Activated B cell treated with CpG ODN at 0.5 μM for 24 hours (primary cell): ENCODE results near the gene NCK2. TPM values are rescaled to one million over a fixed set of nuclear protein-coding genes. Genes with fewer than 3 reads are reported as not detected.
"Not testable (repeated sequence)": the region's sequence is repeated elsewhere in the genome, so short reads cannot be mapped to it uniquely, and the experiment has no call there.

Experiments used
- ATAC-seq: fragments of 200-7000 bp; cut with Tn5 transposase; one replicate; pipeline ENCODE4 v1.10.0; 2021; ENCODE audit warnings: low read depth, mild to moderate bottlenecking, moderate library complexity
- CTCF ChIA-PET: fragments of 350-600 bp; sonication (Branson Sonifier 250); formaldehyde crosslinking; loops from one replicate; lab custom pipeline; 2021; ENCODE audit warnings: antibody characterized with exemption; lab: Charles Lee
- POLR2A ChIA-PET: fragments of 350-600 bp; sonication (Branson Sonifier 250); formaldehyde crosslinking; loops from one replicate; lab custom pipeline; 2021; ENCODE audit warnings: antibody characterized with exemption; lab: Charles Lee
- DNase-seq: peaks from one replicate; pipeline ENCODE4 v3.0.0; 2022
- H3K27ac Mint-ChIP-seq: one replicate; pipeline ENCODE4 v1.8.0; 2020; ENCODE audit warnings: mixed read lengths
- H3K27me3 Mint-ChIP-seq: one replicate; pipeline ENCODE4 v1.8.0; 2021; ENCODE audit warnings: mixed read lengths
- H3K36me3 Mint-ChIP-seq: one replicate; pipeline ENCODE4 v1.8.0; 2021; ENCODE audit warnings: low read depth, mixed read lengths
- H3K4me1 Mint-ChIP-seq: one replicate; pipeline ENCODE4 v1.8.0; 2021; ENCODE audit warnings: mixed read lengths
- H3K4me3 Mint-ChIP-seq: one replicate; pipeline ENCODE4 v1.8.0; 2020; ENCODE audit warnings: mild to moderate bottlenecking, mixed read lengths
- H3K9me3 Mint-ChIP-seq: one replicate; pipeline ENCODE4 v1.8.0; 2020; ENCODE audit warnings: mixed read lengths
- intact Hi-C: fragments of 100-400 bp; cut with micrococcal nuclease; formaldehyde crosslinking; loops from one replicate; pipeline ENCODE4 v1.15.1; 2024
- total RNA-seq: library from RNA; stranded (reverse); gene quantifications from 2 replicates; pipeline ENCODE4 v1.2.3, GENCODE V29; 2022
- TF ChIP-seq, protein P1 (sequence below): fragments of 200-600 bp; IDR thresholded peaks from one replicate; pipeline ENCODE4 v1.8.0; 2022; ENCODE audit warnings: antibody characterized with exemption, mild to moderate bottlenecking

The NCK2 gene
- total RNA-seq, 1 donor from 2014 or later: 53.4 TPM

- H3K36me3 Mint-ChIP-seq: peaks cover 52% of the 10 kb centered on the region
- ChIA-PET CTCF (no interaction called here), POLR2A (interaction anchor here (1.0 to 1.4 kb wide), 3 partner anchors 14 to 30 kb away, joined by 3 to 6 read pairs (median 5); no protein-coding TSS in a partner anchor)
- TF ChIP-seq, protein P1, sequence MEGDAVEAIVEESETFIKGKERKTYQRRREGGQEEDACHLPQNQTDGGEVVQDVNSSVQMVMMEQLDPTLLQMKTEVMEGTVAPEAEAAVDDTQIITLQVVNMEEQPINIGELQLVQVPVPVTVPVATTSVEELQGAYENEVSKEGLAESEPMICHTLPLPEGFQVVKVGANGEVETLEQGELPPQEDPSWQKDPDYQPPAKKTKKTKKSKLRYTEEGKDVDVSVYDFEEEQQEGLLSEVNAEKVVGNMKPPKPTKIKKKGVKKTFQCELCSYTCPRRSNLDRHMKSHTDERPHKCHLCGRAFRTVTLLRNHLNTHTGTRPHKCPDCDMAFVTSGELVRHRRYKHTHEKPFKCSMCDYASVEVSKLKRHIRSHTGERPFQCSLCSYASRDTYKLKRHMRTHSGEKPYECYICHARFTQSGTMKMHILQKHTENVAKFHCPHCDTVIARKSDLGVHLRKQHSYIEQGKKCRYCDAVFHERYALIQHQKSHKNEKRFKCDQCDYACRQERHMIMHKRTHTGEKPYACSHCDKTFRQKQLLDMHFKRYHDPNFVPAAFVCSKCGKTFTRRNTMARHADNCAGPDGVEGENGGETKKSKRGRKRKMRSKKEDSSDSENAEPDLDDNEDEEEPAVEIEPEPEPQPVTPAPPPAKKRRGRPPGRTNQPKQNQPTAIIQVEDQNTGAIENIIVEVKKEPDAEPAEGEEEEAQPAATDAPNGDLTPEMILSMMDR: no peak
- H3K9me3 Mint-ChIP-seq: no peaks in the 10 kb centered on the region
- peak overlapping the region; percentile 70 for H3K27ac Mint-ChIP-seq
- no peaks in the 10 kb centered on the region for H3K27me3 Mint-ChIP-seq
- DNase-seq (no peak), ATAC-seq (peak; percentile 47)
- intact Hi-C loops: loop anchor here (2.0 kb wide), 1 partner anchor 15 kb away; no protein-coding TSS in a partner anchor
- peaks cover 69% of the 10 kb centered on the region for H3K4me1 Mint-ChIP-seq
- H3K4me3 Mint-ChIP-seq: peak overlapping the region; percentile 8
Observed at GRCh38 chr2:105769504-105769903, 24.8 kb downstream of the NCK2 start.

- TF ChIP-seq, protein P1: no peak
- H3K9me3 Mint-ChIP-seq: no peaks in the 10 kb centered on the region
- H3K4me3 Mint-ChIP-seq: no peak overlapping the region
- DNase-seq (no peak), ATAC-seq (no peak)
- ChIA-PET CTCF (no interaction called here), POLR2A (no interaction called here)
- H3K4me1 Mint-ChIP-seq: peaks cover 71% of the 10 kb centered on the region
- intact Hi-C loops: loop anchor here (10.0 kb wide), 1 partner anchor 425 kb away; the partner anchor contains the start of gene UXS1
- peaks cover 47% of the 10 kb centered on the region for H3K36me3 Mint-ChIP-seq
- H3K27ac Mint-ChIP-seq: peak overlapping the region; percentile 59
- no peaks in the 10 kb centered on the region for H3K27me3 Mint-ChIP-seq
Observed at GRCh38 chr2:105770149-105770548, 25.4 kb downstream of the NCK2 start.

GRCh38 chr2:105771291-105771690, 26.6 kb downstream of the NCK2 start:
- Mint-ChIP-seq H3K4me1 (peaks cover 77% of the 10 kb centered on the region), H3K36me3 (peaks cover 37% of the 10 kb centered on the region)
- CTCF ChIA-PET: interaction anchor here (0.7 kb wide), 1 partner anchor 17 kb away, joined by 3 read pairs; no protein-coding TSS in a partner anchor
- ATAC-seq, H3K27me3 Mint-ChIP-seq, H3K9me3 Mint-ChIP-seq, H3K27ac Mint-ChIP-seq, DNase-seq, H3K4me3 Mint-ChIP-seq: not testable (repeated sequence)
- POLR2A ChIA-PET: interaction anchor here (1.2 to 1.6 kb wide), 2 partner anchors 16 to 24 kb away, joined by 3 to 10 read pairs; no protein-coding TSS in a partner anchor
- intact Hi-C loops: loop anchor here (10.0 kb wide), 1 partner anchor 424 kb away; the partner anchor contains the start of gene UXS1

GRCh38 chr2:105771836-105772235, 27.1 kb downstream of the NCK2 start:
- peak overlapping the region; percentile 93 for H3K27ac Mint-ChIP-seq
- TF ChIP-seq, protein P1: no peak
- ChIA-PET CTCF (interaction anchor here (0.7 kb wide), 1 partner anchor 16 kb away, joined by 3 read pairs; no protein-coding TSS in a partner anchor), POLR2A (interaction anchor here (0.9 to 1.6 kb wide), 2 partner anchors 16 to 26 kb away, joined by 3 to 10 read pairs; no protein-coding TSS in a partner anchor)
- ATAC-seq (no peak), DNase-seq (no peak)
- no peak overlapping the region for H3K4me3 Mint-ChIP-seq
- peaks cover 79% of the 10 kb centered on the region for H3K4me1 Mint-ChIP-seq
- H3K36me3 Mint-ChIP-seq: peaks cover 33% of the 10 kb centered on the region
- H3K27me3 Mint-ChIP-seq: no peaks in the 10 kb centered on the region
- H3K9me3 Mint-ChIP-seq: no peaks in the 10 kb centered on the region
- intact Hi-C loops: loop anchor here (10.0 kb wide), 1 partner anchor 423 kb away; the partner anchor contains the start of gene UXS1

DNA sequence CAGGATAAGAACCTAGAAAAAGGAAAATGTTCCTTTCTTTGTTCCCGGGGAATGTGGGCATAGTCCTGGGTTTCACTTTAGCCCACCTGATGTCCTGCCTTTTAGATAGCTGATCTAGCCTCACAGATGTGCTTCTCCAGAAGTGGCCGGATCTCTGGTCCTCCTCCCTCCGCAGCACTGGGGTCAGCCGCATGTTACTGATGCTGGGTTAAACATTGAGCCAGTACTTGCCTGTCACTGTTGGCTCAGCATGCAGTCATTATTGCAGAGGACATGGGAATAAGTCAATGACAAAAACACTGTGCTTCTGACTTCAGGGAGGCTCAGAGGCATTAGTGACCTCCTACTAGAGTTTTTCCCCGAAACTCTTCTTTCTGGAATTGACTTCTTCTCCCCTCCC, 27.6 kb downstream of the NCK2 start:
- POLR2A ChIA-PET: interaction anchor here (0.7 to 0.9 kb wide), 3 partner anchors 13 to 38 kb away, joined by 3 to 5 read pairs (median 4); no protein-coding TSS in a partner anchor
- Mint-ChIP-seq H3K27me3 (no peaks in the 10 kb centered on the region), H3K4me1 (peaks cover 84% of the 10 kb centered on the region), H3K4me3 (no peak overlapping the region), H3K36me3 (peaks cover 27% of the 10 kb centered on the region), H3K27ac (peak overlapping the region; percentile 93), H3K9me3 (no peaks in the 10 kb centered on the region)
- TF ChIP-seq, protein P1: no peak
- intact Hi-C loops: loop anchor here (10.0 kb wide), 1 partner anchor 422 kb away; the partner anchor contains the start of gene UXS1
- ATAC-seq: no peak
- DNase-seq: no peak
- CTCF ChIA-PET: no interaction called here
